Measurements from ENCODE around the gene CD59. TPM values are rescaled to one million over a fixed set of nuclear protein-coding genes. Genes with fewer than 3 reads are reported as not detected.

Gene CD59
- total RNA-seq, 4 donors from 2014 or later: 321 to 413 (median 356) TPM

DNA sequence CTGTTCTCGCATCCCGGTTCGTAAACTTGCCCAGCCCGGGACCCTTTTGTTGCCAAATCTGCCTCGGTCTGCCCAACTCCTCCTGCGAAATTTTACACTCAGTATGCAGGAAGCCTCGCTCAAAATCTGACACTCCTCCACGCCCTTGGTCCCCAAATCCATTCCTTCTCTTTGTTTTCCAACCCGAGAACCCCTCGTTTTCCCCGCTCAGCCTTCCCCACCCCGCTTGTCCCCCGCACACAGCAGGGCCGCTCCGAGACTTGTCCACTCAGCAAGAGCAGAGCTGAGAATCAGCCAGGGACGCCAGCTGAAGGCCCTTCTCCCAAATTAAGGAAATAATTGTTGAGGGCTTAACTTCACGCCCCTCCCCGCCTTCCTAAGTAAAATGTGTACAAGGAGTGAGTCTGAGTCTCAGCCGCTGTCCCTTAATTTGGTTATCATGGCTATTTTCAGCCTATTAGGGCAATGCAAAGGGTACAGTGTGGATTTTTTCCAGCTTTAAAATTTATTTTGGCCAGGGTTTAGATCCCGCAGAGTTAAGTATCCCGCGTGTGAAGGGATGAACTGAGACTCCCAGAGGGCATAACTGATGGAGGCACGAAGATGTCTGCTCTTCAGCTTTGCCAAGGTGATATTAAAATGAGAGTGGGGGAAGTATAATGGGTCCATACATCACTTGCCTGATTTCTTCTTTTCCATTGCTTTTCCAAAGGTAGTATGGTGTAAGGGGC, 38.7 kb upstream of the CD59 start:
- no peak for TF ChIP-seq CTCF (IDR thresholded peaks at IDR 0.05; ENCODE audit: low read depth)

- TF ChIP-seq CTCF (IDR thresholded peaks at IDR 0.05; ENCODE audit: low read depth): no peak
Measured at GRCh38 chr11:33773987-33774735, 37.9 kb upstream of the CD59 start, which contains the start of gene FBXO3. FBXO3 (minus strand) TSS chr11:33774520; CDS start chr11:33774497, 23 bp downstream.

DNA sequence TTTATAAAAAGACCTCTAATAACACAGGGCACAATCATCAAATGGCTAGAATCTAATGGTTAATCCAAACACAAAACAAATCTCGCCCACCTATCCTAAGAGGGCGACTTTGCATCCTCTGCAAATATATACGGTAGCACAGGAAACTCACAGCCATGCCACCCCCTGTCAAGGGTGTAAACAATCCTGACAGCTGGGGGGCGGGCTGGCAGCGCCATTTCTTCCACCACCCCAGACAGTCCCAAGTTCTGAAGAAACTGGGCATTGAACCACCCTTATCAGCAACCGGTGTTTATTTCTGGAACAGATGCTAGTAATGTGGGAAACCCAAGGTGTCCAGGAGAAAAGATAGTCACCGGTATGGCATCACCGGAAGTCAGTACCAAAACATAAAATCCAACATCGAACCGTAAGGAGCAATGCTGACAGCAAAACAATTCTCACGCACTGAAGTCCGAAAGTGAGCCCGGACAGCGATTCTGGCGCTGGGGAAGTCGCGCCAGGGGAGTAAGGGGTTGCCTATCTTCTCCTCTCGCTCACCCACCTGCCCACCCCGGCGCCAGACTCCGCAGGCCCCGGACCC, 37.3 kb upstream of the CD59 start:
- TF ChIP-seq CTCF (IDR thresholded peaks at IDR 0.05; ENCODE audit: low read depth): no peak

GRCh38 chr11:33772870-33773269, 36.6 kb upstream of the CD59 start:
- no peak for TF ChIP-seq CTCF (IDR thresholded peaks at IDR 0.05; ENCODE audit: low read depth)

- no peak for TF ChIP-seq CTCF (IDR thresholded peaks at IDR 0.05; ENCODE audit: low read depth)
Measured at GRCh38 chr11:33772300-33772699, 36.1 kb upstream of the CD59 start.

GRCh38 chr11:33770236-33770635, 34.0 kb upstream of the CD59 start:
- no peak for TF ChIP-seq CTCF (IDR thresholded peaks at IDR 0.05; ENCODE audit: low read depth)

DNA sequence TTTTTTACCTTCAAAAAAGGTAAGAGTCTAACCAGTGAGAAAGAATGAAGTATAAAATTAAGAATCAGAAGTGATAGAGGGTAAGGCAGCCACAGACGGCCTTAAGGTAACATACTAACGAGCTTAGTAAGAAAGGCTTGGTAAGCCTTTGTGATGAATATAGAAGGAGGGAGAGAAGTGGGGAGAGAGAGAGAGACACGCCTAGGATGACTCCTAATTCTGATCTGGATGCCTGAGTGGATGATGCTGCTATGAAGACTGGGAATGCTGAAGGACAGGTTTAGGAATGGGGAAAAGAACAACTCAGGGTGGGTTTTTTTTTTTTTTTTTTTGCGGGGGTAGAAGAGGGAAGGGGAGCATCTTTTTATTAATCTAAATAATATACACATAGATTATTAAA, 33.3 kb upstream of the CD59 start:
- no peak for TF ChIP-seq CTCF (IDR thresholded peaks at IDR 0.05; ENCODE audit: low read depth)
